Endothelial cell of umbilical vein (primary cell): ENCODE results near the gene COL23A1.

Experiments used
- POLR2A ChIP-seq: IDR thresholded peaks from 2 replicates; pipeline ENCODE4 v1.6.1; 2012; ENCODE audit warnings: low read depth, mild to moderate bottlenecking, control low read depth, low read length
- TF ChIP-seq, protein P1 (sequence below), 2 donors: IDR thresholded peaks; 1 replicate in 1 of 2; 2 replicates in 1 of 2; pipeline ENCODE4 v1.5.1; 2011; ENCODE audit warnings: low read length in 2 of 2, mild to moderate bottlenecking in 2 of 2, moderate library complexity in 2 of 2, control low read depth in 1 of 2, inconsistent platforms in 1 of 2, low read depth in 1 of 2; ENCODE audit not compliant: insufficient read depth in 1 of 2; ENCODE audit errors: extremely low read depth in 1 of 2

DNA sequence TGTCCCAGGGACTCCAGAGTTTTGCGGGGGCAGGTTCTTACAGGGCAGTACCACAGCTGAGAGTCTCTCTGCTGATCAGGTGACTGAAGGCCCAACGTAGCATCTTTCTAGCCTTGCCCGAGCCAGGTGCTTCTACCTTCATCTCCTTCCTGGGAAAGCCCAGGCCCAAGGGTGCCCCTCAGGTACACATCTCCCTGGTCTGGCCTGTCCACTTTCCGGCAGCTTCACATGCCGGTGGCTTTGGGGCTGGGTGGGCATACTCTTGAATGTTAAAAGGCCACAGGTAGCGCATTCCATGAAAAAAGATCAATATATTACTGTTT lies 351.9 kb downstream of the COL23A1 start:
- TF ChIP-seq POLR2A = no peak
- TF ChIP-seq, protein P1, sequence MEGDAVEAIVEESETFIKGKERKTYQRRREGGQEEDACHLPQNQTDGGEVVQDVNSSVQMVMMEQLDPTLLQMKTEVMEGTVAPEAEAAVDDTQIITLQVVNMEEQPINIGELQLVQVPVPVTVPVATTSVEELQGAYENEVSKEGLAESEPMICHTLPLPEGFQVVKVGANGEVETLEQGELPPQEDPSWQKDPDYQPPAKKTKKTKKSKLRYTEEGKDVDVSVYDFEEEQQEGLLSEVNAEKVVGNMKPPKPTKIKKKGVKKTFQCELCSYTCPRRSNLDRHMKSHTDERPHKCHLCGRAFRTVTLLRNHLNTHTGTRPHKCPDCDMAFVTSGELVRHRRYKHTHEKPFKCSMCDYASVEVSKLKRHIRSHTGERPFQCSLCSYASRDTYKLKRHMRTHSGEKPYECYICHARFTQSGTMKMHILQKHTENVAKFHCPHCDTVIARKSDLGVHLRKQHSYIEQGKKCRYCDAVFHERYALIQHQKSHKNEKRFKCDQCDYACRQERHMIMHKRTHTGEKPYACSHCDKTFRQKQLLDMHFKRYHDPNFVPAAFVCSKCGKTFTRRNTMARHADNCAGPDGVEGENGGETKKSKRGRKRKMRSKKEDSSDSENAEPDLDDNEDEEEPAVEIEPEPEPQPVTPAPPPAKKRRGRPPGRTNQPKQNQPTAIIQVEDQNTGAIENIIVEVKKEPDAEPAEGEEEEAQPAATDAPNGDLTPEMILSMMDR (IDR thresholded peaks at IDR 0.05; ENCODE audit: extremely low read depth in 1 of 2, insufficient read depth in 1 of 2, low read depth in 1 of 2, low read length in 2 of 2) = no peak
